Central memory CD4-positive, alpha-beta T cell (primary cell): ENCODE results near the gene NEDD8.
"Not testable (repeated sequence)": the region's sequence is repeated elsewhere in the genome, so short reads cannot be mapped to it uniquely, and the experiment has no call there.

Experiments
- DNase-seq: peaks from one replicate; pipeline ENCODE4 v3.0.0; 2022

The NEDD8 gene

GRCh38 chr14:24219080-24219479 lies 13.1 kb downstream of the NEDD8 start:
- no peak for DNase-seq

DNA sequence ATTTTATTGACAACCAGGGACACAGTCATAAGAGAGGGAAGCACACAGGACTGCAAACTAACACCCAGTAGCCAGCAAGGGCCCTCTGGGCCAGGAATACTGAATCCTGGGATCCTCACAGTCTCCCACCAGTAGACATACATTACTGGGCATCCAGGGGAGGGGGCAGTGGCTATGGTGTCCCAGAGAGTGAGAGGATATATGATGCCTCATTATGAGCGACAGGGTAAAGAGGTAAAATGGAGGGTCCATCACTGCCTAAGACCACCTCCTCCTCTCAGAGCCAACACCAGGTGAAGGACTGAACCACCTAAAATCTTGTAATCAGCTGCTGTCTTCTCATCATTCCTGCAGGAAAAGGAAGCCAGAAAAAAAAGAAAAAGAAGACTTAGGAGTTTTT lies 15.3 kb downstream of the NEDD8 start:
- not testable (repeated sequence) for DNase-seq

DNA sequence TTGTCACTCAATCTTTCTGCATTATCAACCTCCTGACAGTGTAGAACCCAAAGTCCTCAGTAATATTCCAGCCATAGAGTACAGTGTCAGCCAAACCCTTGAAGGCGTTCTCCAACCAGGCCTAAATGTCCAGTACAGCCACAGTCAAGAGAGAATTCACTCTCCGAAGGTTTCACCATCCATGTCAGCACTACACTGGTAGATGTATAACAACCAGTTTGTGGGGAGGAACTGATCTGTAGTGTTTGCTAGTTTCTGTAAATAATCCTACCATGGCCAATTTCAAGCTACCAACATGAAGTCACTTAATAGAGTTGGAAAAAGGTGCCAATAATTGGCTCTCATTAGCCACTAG lies 15.8 kb downstream of the NEDD8 start:
- DNase-seq = no peak

- DNase-seq = peak; percentile 87
Measured at GRCh38 chr14:24215495-24216344, 16.4 kb downstream of the NEDD8 start, which contains the start of gene MDP1. MDP1 (minus strand) TSS chr14:24216066; CDS start chr14:24215955, 111 bp downstream.

- no peak for DNase-seq
Measured at GRCh38 chr14:24213866-24214662, 18.1 kb downstream of the NEDD8 start.

GRCh38 chr14:24212924-24213865 lies 19.0 kb downstream of the NEDD8 start, which contains the start of gene CHMP4A:
CHMP4A (minus strand) TSS chr14:24213488; CDS start chr14:24213439, 49 bp downstream.
- peak; percentile 96 for DNase-seq

DNA sequence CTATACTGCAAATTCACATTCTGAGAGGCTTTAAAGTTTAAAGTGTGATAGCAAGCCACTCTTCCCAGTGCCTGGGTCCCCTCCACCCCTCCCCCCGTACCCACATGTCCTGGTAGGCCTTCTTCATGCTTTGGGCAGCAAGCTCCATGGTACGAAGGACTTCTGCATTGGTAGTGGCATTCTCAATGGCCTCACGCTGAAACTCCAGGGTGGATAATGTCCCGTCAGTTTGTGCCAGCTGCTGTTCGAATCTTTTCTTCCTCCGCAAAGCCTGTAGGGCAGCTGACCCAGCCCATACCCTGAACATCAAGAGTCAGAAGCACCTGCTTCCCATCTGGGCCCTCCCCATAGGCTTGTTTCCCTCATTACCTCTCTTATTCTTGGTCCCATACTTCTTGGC lies 20.9 kb downstream of the NEDD8 start:
- no peak for DNase-seq

GRCh38 chr14:24207625-24208024 lies 24.5 kb downstream of the NEDD8 start:
- DNase-seq = no peak

DNA sequence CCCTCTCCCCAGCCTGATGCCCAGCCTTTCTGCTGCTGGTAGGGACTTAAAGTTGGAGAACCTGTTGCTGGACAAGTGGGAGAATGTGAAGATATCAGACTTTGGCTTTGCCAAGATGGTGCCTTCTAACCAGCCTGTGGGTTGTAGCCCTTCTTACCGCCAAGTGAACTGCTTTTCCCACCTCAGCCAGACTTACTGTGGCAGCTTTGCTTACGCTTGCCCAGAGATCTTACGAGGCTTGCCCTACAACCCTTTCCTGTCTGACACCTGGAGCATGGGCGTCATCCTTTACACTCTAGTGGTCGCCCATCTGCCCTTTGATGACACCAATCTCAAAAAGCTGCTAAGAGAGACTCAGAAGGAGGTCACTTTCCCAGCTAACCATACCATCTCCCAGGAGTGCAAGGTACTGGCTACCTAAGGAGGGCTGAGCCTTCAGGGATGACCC lies 25.0 kb downstream of the NEDD8 start:
- DNase-seq = no peak

- DNase-seq = no peak
Measured at GRCh38 chr14:24206260-24207103, 25.7 kb downstream of the NEDD8 start.

DNA sequence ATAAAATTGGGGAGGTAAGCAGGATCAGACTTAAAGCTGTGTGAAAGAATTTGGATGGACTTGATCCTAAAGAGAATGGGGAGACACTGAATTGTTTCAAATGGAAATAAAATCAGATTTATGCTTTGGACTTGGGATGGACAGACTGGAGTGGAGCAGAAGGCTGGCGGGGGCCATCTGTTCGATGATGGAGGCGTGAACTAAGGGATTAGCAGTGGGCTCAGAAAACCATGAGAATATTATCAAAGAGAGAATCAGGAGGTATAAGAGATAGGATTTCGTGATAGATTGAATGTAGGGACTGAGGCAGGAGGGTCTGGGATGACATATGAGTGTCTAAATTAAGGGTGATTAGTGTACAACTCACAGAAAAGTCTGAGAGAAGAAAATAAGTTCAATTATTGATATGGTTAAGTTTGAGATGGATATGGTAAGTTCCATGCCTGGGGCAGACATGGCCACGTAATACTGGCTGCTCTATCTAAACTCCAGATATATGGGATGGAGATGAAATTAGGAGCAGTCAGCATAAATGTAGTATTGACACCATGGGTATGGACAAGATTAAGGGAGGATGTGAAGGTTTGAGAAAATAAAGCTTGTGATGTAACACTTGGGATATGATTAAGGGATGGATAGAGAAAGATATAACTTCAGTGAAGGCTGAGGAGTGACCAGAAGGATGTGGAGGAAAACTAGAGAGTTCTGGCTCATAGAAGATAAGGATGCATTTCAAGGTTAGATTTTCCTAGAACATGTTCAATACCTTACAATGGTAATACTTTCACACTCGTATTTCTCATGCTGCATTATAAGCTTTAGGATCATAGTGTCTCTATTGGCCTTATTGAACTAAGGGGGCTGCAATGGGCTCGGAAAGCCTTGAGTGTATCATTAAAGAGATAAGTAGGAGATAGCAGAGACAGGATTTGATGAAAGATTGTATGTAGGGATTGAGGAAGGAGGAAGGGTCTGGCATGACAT lies 27.7 kb downstream of the NEDD8 start:
- DNase-seq = no peak

DNA sequence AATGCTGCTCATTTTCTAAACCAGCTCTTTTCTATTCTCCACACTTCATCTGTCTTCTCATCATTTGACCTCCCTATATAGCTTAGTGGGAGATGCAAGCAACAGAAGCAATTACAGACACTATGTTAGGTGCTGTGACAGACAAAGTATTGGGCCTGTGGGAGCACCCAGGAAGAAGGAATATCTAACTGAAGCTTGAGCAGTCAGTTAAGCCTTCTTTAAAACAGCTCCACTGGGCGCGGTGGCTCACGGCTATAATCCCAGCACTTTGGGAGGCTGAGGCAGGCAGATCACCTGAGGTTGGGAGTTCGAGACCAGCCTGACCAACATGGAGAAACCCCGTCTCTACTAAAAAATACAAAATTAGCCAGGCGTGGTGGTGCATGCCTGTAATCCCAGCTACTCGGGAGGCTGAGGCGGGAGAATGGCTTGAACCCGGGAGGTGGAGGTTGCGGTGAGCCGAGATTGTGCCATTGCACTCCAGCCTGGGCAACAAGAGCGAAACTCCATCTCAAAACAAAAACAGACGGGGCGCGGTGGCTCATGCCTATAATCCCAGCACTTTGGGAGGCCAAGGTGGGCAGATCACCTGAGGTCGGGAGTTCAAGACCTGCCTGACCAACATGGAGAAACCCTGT lies 28.8 kb downstream of the NEDD8 start:
- DNase-seq = not testable (repeated sequence)

GRCh38 chr14:24202538-24202937 lies 29.6 kb downstream of the NEDD8 start:
- not testable (repeated sequence) for DNase-seq

GRCh38 chr14:24198814-24199524 lies 33.2 kb downstream of the NEDD8 start:
- no peak for DNase-seq

DNA sequence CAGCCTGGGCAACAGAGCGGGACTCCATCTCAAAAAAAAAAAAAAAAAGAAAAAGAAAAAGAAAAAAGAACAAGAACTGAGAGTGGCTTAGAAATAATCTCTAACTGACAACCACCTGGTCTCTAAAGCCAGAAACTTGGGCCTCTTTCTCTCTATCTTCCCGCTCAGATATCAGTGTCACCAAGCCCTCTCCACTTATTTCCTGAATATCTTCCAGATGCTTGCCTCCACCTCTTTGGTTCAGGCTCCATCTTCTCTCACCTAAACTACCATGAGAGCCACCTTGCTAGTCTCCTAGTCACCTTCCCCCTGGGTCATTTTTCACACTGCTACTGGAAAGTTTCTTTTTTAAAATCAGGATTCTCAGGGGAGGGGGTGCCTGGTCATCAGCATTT lies 35.1 kb downstream of the NEDD8 start:
- no peak for DNase-seq

DNA sequence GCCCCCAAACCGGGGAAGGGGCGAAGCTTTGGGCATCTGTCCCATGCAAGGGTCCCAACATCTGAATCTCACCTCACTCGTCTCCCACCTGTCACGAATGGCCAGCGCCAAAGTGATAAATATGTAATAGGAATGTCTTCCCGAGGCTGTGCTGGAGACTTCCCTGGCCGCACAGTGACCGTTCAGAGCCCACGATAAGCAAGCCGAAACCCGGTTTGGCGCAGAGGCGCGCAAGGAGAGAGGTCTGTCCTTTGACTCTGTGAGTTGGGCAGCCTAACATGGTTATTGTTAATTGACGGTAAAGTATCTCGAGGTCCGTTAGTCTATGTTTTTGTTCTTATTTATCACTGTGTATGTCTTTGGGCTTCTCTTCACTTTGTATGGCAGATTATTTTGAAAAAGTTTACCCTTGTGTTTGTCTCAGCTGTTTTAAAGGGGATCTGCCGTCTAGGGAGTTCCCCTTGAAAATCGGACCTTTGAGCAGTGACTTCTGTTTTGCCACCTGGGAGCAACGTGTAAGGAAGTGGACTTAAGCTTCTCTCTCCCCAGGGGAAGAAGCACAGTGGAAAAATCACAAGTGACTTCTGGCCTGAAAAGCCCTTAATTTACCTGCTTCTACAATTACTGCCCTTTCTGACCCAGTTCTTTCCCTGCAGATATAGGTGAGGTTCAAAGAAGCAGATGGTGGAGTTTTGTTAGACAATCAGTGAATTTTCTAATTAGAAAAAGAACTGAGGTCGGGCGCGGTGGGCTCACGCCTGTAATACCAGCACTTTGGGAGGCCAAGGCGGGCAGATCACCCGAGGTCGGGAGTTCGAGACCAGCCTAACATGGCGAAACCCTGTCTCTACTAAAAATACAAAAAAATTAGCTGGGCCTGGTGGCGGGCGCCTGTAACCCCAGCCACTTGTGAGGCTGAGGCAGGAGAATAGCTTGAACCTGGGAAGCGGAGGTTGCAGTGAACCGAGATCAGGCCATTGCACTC lies 35.8 kb downstream of the NEDD8 start:
- DNase-seq = no peak

- peak; percentile 89 for DNase-seq
Measured at GRCh38 chr14:24195186-24196070, 36.7 kb downstream of the NEDD8 start, which contains the start of gene TM9SF1. TM9SF1 (minus strand) TSS chr14:24195441; CDS start chr14:24195019, 422 bp downstream.
